Stimulated activated CD4-positive, alpha-beta T cell treated with anti-CD3 and anti-CD28 coated beads, Interleukin-2, amount 100 ng/mL, for 48 hours (primary cell): ENCODE measurements around the gene EIF1.
A peak's percentile ranks its signal among the peaks of the same experiment; 100 is the strongest.
"Not testable (repeated sequence)": the region's sequence is repeated elsewhere in the genome, so short reads cannot be mapped to it uniquely, and the experiment has no call there.

Experiments
- DNase-seq, 2 donors: peaks; one replicate each; pipeline ENCODE4 v3.0.0-alpha.2; 2020

EIF1 gene

GRCh38 chr17:41656249-41657023, 32.2 kb upstream of the EIF1 start:
- DNase-seq: no peak

GRCh38 chr17:41657176-41657754, 31.4 kb upstream of the EIF1 start:
- DNase-seq: no peak

DNA sequence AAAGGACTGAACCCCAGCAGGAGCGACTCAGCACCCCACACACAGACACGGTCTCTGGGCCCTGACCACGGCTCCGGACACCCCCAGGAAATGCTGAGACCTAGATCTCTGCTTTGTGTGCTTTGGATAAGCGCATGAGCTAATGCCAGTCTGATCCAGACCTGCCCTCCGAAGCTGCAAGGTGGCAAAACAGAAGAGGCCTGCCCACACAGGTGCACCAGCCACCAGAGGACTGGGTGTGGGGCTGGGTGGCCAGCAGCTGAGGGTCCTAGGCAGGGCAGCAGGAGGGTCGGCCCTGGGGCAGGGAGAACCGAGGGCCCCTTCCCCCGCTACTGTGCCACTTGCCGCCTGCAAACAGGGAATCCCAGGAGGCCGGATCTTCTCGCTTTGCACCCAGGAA, 30.7 kb upstream of the EIF1 start:
- no peak for DNase-seq

DNA sequence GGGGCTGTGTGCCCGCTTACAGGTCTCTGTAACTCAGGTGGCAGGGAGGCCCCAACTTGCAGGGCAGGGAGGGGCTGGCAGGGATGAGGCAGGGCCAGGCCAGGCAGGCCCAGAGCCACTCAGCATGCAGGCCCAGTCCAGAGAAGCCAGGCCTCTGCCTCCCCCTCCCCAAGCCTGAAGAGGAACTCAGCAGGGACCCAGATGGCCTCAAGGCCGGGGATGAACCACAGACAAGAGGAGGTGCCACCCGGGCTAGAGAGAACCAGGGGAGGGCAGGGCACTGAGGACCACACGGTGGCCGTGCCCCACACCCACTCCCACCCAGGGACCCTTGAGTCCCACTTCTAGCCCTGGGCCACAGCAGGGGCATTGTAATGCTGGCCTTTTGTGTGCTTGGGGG, 29.8 kb upstream of the EIF1 start:
- no peak for DNase-seq

- no peak for DNase-seq
These were observed 29.1 kb upstream of the EIF1 start for GRCh38 chr17:41659427-41660212.

DNA sequence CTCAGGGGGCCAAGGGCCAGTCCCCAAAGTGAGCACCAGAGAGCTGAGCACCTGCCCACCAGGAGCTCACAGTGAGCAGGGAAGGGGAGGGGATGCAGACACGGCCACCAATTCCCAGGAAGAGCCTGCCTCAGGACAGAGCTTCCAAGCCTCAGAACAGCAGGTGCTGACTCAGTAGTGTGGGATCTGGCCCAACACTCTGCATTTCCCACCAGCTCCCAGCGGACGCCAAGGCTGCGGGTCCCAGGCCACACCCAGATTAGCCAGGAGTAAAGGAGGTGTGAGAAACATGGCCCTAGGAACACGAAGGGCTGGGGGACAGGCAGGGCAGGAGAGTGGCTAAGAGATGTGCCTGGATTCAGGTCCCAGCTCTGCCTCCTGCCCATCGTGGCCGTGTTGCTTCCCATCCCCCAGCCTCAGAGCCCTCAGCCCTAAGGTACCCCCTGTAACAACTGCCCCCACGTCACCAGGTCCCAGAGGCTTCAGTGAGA, 28.4 kb upstream of the EIF1 start:
- DNase-seq: no peak

DNA sequence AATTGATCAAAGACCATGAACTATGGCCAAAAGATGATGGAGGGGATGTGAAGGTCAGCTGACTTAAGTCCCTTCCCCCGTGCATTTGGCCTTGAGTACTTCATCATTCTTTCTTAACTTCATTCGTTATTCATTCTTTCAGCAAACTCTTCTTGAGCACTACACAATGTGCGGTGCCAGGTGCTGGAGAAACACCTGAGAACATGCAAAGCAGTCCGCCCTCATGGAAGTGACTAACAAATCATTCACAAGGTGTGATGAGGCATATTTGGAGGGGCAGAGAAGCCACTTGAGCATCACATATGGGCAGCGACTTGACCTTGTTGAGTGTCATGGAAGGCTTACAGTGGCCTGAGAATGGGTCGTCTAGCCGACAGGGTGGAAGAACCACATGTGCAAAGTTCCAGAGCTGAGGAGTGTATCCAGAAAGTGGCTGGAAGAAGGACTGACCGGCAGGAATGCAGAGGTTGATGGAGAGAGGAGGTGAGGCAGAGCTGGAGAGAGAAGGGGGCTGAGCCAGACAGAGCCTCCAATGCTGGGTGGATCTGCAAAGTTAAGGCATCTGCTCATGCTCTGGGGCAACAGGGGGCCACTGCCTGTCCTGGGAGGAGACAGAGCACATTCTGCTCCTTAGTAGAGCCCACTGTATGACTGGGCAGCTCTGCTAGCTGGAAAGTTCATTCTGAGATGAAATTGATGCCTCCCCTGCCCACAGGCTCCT, 25.1 kb upstream of the EIF1 start:
- DNase-seq: no peak

- DNase-seq: no peak
These were observed 24.6 kb upstream of the EIF1 start for GRCh38 chr17:41664172-41664457.

GRCh38 chr17:41664587-41665565, 23.8 kb upstream of the EIF1 start:
- DNase-seq: no peak

- peak; percentile 86 to 94 for DNase-seq
These were observed 23.0 kb upstream of the EIF1 start for GRCh38 chr17:41665566-41666236.

DNA sequence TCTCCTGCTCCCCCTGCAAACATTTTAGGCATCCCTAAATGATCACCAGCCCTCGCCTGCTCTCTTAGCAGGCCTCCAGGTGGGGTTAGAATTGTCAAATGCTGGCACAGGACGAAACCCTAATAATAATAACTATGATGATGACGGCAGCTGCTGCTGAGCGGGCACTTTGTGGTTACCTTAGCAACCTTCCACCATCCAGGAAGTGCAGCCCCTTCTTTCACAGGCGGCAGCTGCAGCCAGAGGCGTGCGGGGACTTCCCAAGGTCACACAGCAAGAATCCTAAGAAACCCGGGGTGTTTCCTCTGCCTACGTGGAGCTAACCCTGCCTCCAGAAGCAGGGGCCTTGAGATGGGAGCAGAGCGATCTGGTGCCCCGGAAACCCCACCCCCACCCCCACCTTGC, 22.4 kb upstream of the EIF1 start:
- peak; percentile 47 to 49 for DNase-seq

GRCh38 chr17:41666708-41667279, 21.9 kb upstream of the EIF1 start:
- DNase-seq: peak; percentile 90

GRCh38 chr17:41667280-41668041, 21.2 kb upstream of the EIF1 start:
- no peak for DNase-seq

DNA sequence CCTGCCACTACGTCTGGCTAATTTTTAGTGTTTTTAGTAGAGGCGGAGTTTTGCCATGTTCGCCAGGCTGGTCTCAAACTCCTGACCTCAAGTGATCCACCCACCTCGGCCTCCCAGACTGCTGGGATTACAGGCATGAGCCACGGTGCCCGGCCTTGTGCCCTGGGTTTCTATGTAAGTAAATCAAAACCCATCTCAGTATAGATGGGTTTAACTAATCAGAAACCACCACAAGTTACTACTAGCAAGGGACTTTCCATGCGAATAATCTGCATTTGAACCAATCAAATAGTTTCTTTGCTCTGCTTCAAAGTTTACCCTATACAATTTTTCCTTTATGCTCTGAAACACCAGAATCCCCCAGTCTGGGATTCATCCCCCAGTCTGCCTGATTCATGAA, 16.5 kb upstream of the EIF1 start:
- no peak for DNase-seq

- DNase-seq: not testable (repeated sequence)
These were observed 13.3 kb upstream of the EIF1 start for GRCh38 chr17:41675157-41676057.

DNA sequence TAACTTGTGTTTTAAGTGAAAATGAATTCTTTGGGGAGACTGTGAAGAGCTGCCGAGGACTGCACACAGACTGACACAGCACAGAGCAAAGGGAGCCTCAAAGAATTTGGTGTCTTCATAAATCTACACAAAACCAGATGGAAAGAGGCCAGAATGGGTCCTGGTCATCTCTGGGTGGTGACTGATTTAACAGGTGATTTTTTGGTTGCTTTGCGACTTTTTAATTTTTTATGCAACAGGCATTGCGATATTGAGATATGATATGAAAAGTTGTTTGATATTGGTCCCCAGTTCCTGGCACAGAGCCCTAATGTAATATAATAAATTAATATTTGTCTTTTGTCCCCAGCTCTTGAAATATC, 12.6 kb upstream of the EIF1 start:
- DNase-seq: no peak

- no peak for DNase-seq
These were observed 10.2 kb upstream of the EIF1 start for GRCh38 chr17:41678411-41678906.

- DNase-seq: peak; percentile 47 to 49
These were observed 9.6 kb upstream of the EIF1 start for GRCh38 chr17:41678907-41679739.
